IMR-90 (cell line): ENCODE measurements around the gene FXYD6. TPM values are rescaled to one million over a fixed set of nuclear protein-coding genes. Genes with fewer than 3 reads are reported as not detected.

ENCODE experiments used
- ATAC-seq: fragments of 200-7000 bp; cut with Tn5 transposase; 2 replicates; pipeline ENCODE4 v1.9.1; 2020; ENCODE audit warnings: low read depth, mild to moderate bottlenecking, moderate library complexity
- BruUV-seq: library from RNA; stranded (reverse); fragments of 400-500 nt; replicated peaks from 2 replicates; lab custom pipeline; 2021; lab: Mats Ljungman, UMichigan
- CTCF ChIA-PET: fragments of 300-600 bp; formaldehyde crosslinking; extraction: SDS; loops from one replicate; lab custom pipeline; 2021; ENCODE audit warnings: antibody characterized with exemption; lab: Yijun Ruan, JAX
- POLR2A ChIA-PET: fragments of 300-600 bp; sonication (Branson Sonifier 250); formaldehyde crosslinking; loops from one replicate; lab custom pipeline; 2022; ENCODE audit warnings: antibody characterized with exemption; ENCODE audit not compliant: unreplicated experiment; lab: Charles Lee
- DNase-seq: peaks from one replicate; pipeline ENCODE4 v3.0.0; 2013
- H2AFZ ChIP-seq: replicated peaks from 2 replicates; pipeline ENCODE3; 2013; ENCODE audit warnings: low read length, mild to moderate bottlenecking; ENCODE audit not compliant: poor library complexity
- H2AK5ac ChIP-seq: 2 replicates; pipeline ENCODE4 v1.6.1; 2013; ENCODE audit warnings: low read depth, low read length, inconsistent platforms
- H2AK9ac ChIP-seq: replicated peaks from 2 replicates; pipeline ENCODE3; 2013; ENCODE audit warnings: mild to moderate bottlenecking, low read depth, low read length, moderate library complexity; ENCODE audit not compliant: poor library complexity
- H2BK120ac ChIP-seq: 2 replicates; pipeline ENCODE4 v1.6.1; 2013; ENCODE audit warnings: low read depth, low read length, inconsistent platforms
- H2BK15ac ChIP-seq: 3 replicates; pipeline ENCODE4 v1.6.1; 2013; ENCODE audit warnings: low read depth, low read length, inconsistent platforms
- H2BK20ac ChIP-seq: 2 replicates; pipeline ENCODE4 v1.6.1; 2013; ENCODE audit warnings: low read depth, mild to moderate bottlenecking, inconsistent platforms, low read length, moderate library complexity
- H2BK5ac ChIP-seq: 2 replicates; pipeline ENCODE4 v1.6.1; 2013; ENCODE audit warnings: mild to moderate bottlenecking, low read depth, low read length, inconsistent platforms; ENCODE audit not compliant: poor library complexity, severe bottlenecking
- H3K14ac ChIP-seq: replicated peaks from 2 replicates; pipeline ENCODE4 v1.6.1; 2013; ENCODE audit warnings: low read depth, low read length, inconsistent platforms
- H3K18ac ChIP-seq: 2 replicates; pipeline ENCODE4 v1.6.1; 2013; ENCODE audit warnings: low read depth, low read length, control low read depth
- H3K23ac ChIP-seq: 2 replicates; pipeline ENCODE4 v1.6.1; 2013; ENCODE audit warnings: low read depth, low read length, inconsistent platforms
- H3K27ac ChIP-seq: 2 replicates; pipeline ENCODE4 v1.5.1; 2013; ENCODE audit warnings: mild to moderate bottlenecking, control low read depth, low read length; ENCODE audit not compliant: insufficient read depth
- H3K27me3 ChIP-seq: 2 replicates; pipeline ENCODE4 v1.6.1; 2013; ENCODE audit warnings: low read length; ENCODE audit not compliant: control insufficient read depth, insufficient read depth
- H3K36me3 ChIP-seq: 2 replicates; pipeline ENCODE4 v1.6.1; 2013; ENCODE audit warnings: low read length, mixed read lengths; ENCODE audit not compliant: control insufficient read depth, insufficient read depth
- H3K4ac ChIP-seq: 2 replicates; pipeline ENCODE4 v1.6.1; 2013; ENCODE audit warnings: low read depth, low read length, inconsistent platforms
- H3K4me1 ChIP-seq: 2 replicates; pipeline ENCODE4 v1.6.1; 2013; ENCODE audit warnings: low read length, mixed read lengths; ENCODE audit not compliant: control insufficient read depth, insufficient read depth
- H3K4me2 ChIP-seq: 2 replicates; pipeline ENCODE4 v1.6.1; 2013; ENCODE audit warnings: low read depth, mild to moderate bottlenecking, control low read depth, low read length, moderate library complexity
- H3K4me3 ChIP-seq: 2 replicates; pipeline ENCODE4 v1.5.1; 2013; ENCODE audit warnings: low read depth, mild to moderate bottlenecking, control low read depth, low read length, moderate library complexity; ENCODE audit not compliant: insufficient read depth
- H3K56ac ChIP-seq: 2 replicates; pipeline ENCODE4 v1.6.1; 2013; ENCODE audit warnings: low read length, inconsistent platforms; ENCODE audit not compliant: insufficient read depth; ENCODE audit errors: extremely low read depth
- H3K79me1 ChIP-seq, 2 experiments: 2 replicates each; pipeline ENCODE4 v1.6.1; 2013; ENCODE audit warnings: low read length in 2 of 2, inconsistent platforms in 1 of 2, low read depth in 1 of 2
- H3K9ac ChIP-seq: 2 replicates; pipeline ENCODE4 v1.6.1; 2013; ENCODE audit warnings: low read depth, low read length, control low read depth
- H3K9me1 ChIP-seq: 2 replicates; pipeline ENCODE4 v1.6.1; 2013; ENCODE audit warnings: low read length, inconsistent platforms; ENCODE audit not compliant: insufficient read depth
- H3K9me3 ChIP-seq: 2 replicates; pipeline ENCODE4 v1.6.1; 2013; ENCODE audit warnings: low read length; ENCODE audit not compliant: control insufficient read depth, insufficient read depth
- H4K20me1 ChIP-seq: 2 replicates; pipeline ENCODE4 v1.6.1; 2013; ENCODE audit warnings: low read length, inconsistent platforms; ENCODE audit not compliant: insufficient read depth
- H4K5ac ChIP-seq: 2 replicates; pipeline ENCODE4 v1.6.1; 2013; ENCODE audit warnings: mild to moderate bottlenecking, low read depth, low read length, control low read depth
- H4K8ac ChIP-seq, 2 experiments: 2 replicates each; pipeline ENCODE4 v1.6.1; 2013; ENCODE audit warnings: low read depth in 2 of 2, low read length in 2 of 2, control low read depth in 1 of 2, inconsistent platforms in 1 of 2
- H4K91ac ChIP-seq: 2 replicates; pipeline ENCODE4 v1.6.1; 2013; ENCODE audit warnings: low read depth, low read length, inconsistent platforms; ENCODE audit not compliant: insufficient read depth
- BHLHE40 ChIP-seq: fragments of 150-350 bp; IDR thresholded peaks from 2 replicates; pipeline ENCODE4 v1.6.1; 2016; ENCODE audit warnings: mild to moderate bottlenecking, low read depth, low read length
- SMC3 ChIP-seq: fragments of 150-350 bp; IDR thresholded peaks from 2 replicates; pipeline ENCODE4 v1.6.1; 2016; ENCODE audit warnings: low read depth, mild to moderate bottlenecking, antibody characterized with exemption, low read length, moderate library complexity
- WGBS, 2 experiments: methylation state at CpG; one replicate each; pipeline versions ENCODE4 v1.1.5 to v1.1.7; 2013; ENCODE audit warnings: missing lambda C conversion rate in 2 of 2; ENCODE audit not compliant: insufficient read length in 1 of 2; ENCODE audit errors: extremely low coverage in 2 of 2; 5-methylcytosine and 5-hydroxymethylcytosine counted together
- dilution Hi-C: fragments of 300-500 bp; cut with HindIII; formaldehyde crosslinking; loops from one replicate; pipeline ENCODE4 v1.14.3; 2018; ENCODE audit warnings: low sequenced_read_pairs; ENCODE audit not compliant: unreplicated experiment
- in situ Hi-C: fragments of 300-500 bp; cut with MboI; formaldehyde crosslinking; loops from 3 replicates; pipeline ENCODE4 v1.14.3; 2019; ENCODE audit warnings: low sequenced_read_pairs, inconsistent platforms, mixed read lengths
- intact Hi-C: fragments of 100-400 bp; cut with micrococcal nuclease; formaldehyde crosslinking; loops from 2 replicates; pipeline ENCODE4 v1.10.0; 2022
- polyA plus RNA-seq, 3 experiments: library from polyadenylated mRNA; depleted of rRNA; stranded (reverse); fragments of >200 nt; gene quantifications; 2 replicates each; pipeline ENCODE4 v1.2.3, GENCODE V29; 2012; ENCODE audit warnings: low replicate concordance in 1 of 3
- total RNA-seq: library from RNA; depleted of rRNA; stranded (reverse); fragments of >200 nt; gene quantifications from 2 replicates; pipeline ENCODE4 v1.2.3, GENCODE V29; 2012

FXYD6 gene
- total and polyA plus RNA-seq, 2 of the 4 experiments (the other 2 are of a cell fraction): 0.32 TPM; not detected in 1

DNA sequence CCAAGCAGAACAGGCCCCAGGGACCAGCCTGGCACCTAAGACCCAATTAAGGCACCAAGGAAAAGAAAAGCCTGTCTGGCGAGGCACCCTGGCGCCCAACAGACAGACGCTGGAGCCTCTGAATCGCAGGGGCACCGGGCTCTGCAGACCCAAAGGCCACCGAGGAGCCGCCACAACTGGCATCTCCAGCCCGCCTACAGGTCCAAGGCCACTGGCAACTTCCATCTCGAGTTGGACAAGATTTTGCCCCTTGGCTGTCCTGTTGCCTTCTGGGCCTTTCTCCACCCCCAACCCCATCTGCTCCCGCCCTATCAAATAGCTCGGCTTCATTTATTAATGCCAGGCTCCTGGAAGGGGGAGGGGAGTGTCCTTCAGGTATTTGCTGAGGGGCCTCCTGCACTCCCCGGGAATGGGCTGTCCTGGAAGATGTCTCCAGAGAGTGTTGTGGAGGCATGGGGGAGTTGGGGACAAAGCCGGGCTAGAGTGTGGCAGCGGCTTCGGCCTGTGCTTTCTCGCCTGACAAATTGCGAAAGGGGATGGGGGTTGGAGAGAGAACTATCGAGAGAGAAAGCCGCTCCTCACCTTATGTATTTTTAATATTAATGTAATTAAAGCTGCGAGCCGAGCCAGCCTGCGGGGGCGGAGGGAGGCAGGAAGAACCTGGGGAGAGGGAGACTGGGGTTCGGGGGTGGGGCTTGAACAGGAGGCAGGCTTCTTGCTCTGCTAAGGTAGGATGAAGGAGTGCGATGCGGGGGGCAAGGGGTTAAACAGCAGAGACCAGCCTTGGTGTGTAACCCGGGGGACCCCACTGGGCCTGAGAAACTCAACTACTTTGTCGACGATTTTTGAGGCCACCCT lies 81.5 kb downstream of the FXYD6 start:
- POLR2A ChIA-PET: no interaction called here
- ATAC-seq (no peak), DNase-seq (no peak)
- no peaks in the 10 kb centered on the region for H4K20me1 ChIP-seq
- no peak overlapping the region for H2AFZ ChIP-seq
- H2BK20ac ChIP-seq: no peak overlapping the region
- H3K9me3 ChIP-seq: no peaks in the 10 kb centered on the region
- H3K27me3 ChIP-seq: peaks cover 54% of the 10 kb centered on the region
- H3K4me3 ChIP-seq: no peak overlapping the region
- H3K23ac ChIP-seq: no peak overlapping the region
- no peak overlapping the region for H3K4me2 ChIP-seq
- H3K79me1 ChIP-seq: no peaks in the 10 kb centered on the region
- no peak overlapping the region for H2AK9ac ChIP-seq
- H2BK120ac ChIP-seq: no peak overlapping the region
- 32% methylated on average over 5 of the region's 29 CpGs; no CpG with 5 or more reads in 1 of the 2 experiments for WGBS, 2 experiments
- H3K4ac ChIP-seq: no peak overlapping the region
- CTCF ChIA-PET: no interaction called here
- no peaks in the 10 kb centered on the region for H3K9me1 ChIP-seq
- no peak overlapping the region for H2BK15ac ChIP-seq
- BruUV-seq: no TSS peak
- no peaks in the 10 kb centered on the region for H3K4me1 ChIP-seq
- dilution Hi-C loops: no loop called here
- no peak overlapping the region for H3K18ac ChIP-seq
- H3K27ac ChIP-seq: no peak overlapping the region
- no peak overlapping the region for H2AK5ac ChIP-seq
- H2BK5ac ChIP-seq: no peak overlapping the region
- TF ChIP-seq SMC3: no peak
- no peak for TF ChIP-seq BHLHE40
- H3K56ac ChIP-seq: no peak overlapping the region
- H4K5ac ChIP-seq: no peak overlapping the region
- no peak overlapping the region for H3K14ac ChIP-seq
- H3K36me3 ChIP-seq: no peaks in the 10 kb centered on the region
- H4K8ac ChIP-seq: no peak overlapping the region
- no peak overlapping the region for H4K91ac ChIP-seq
- intact Hi-C loops: no loop called here
- no peak overlapping the region for H3K9ac ChIP-seq
- in situ Hi-C loops: no loop called here
